Activated T-cell treated with anti-CD3 and anti-CD28 coated beads, Interleukin-2, amount 50 U/mL, for 1 hour (primary cell): ENCODE results near the gene PPM1L.

Experiments used
- DNase-seq: peaks from one replicate; pipeline ENCODE4 v3.0.0-alpha.2; 2020

PPM1L gene

GRCh38 chr3:160768031-160768430, 12.0 kb downstream of the PPM1L start:
- DNase-seq, result no peak

DNA sequence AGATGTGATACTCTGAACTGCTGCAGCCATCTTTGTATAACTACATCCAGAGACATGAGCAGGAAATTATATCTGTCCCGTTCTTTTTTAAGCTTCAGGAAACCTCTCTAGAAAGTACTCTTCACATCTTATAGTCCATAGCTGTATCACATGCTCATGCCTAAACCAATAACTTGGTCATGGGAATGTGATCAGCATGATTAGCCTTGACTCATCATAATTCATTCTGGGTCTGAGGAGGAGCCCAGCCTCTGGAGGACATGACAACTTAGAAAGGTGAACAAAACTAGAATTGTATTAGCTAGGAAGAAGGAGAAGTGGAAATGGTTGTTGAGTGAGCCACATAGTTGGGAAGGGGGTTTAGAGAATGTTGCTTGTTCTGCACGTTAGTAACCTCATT, 12.9 kb downstream of the PPM1L start:
- no peak for DNase-seq

GRCh38 chr3:160771811-160772459, 15.9 kb downstream of the PPM1L start:
- no peak for DNase-seq

GRCh38 chr3:160773722-160774121, 17.7 kb downstream of the PPM1L start:
- DNase-seq, result no peak

DNA sequence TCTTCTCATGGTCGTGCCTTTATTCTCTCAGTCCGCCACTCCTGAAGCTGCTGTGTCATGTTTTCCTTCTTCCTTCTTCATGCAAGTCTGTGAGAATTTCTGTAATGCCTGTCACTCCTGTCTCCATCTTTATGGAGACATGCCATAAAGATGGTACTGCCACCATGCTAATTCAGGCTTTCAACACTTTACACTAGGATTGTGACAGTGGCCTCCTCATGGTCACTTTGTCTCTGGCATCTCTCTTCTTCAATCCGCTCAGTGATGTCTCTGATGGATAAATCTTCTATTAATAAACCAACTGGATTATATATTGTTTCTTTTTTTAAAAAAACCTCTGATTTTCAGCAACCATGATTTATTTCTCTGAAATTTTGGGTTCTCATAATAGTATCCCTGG, 18.1 kb downstream of the PPM1L start:
- no peak for DNase-seq

- no peak for DNase-seq
These were observed 22.4 kb downstream of the PPM1L start for GRCh38 chr3:160778480-160778879.

DNA sequence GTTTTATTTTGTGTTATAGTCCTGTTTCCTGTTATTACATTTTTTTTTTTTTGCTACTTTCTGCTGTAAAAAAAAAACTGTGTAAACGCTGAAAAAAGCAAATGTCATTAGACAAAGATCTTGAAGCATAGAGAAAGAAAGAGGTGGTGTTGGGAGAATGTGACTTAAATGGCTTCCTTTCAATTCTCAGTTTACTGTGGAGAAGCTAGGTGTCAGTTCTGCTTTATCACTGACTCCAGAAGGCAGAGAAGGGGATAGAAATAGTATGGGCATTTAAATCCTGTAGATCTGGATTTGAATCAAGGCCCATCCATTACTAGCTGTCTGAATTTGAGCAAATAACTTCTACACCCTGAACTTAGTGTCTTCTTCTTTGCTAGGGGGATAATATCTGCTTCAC, 23.0 kb downstream of the PPM1L start:
- DNase-seq, result no peak

- DNase-seq, result no peak
These were observed 24.2 kb downstream of the PPM1L start for GRCh38 chr3:160780245-160780644.

DNA sequence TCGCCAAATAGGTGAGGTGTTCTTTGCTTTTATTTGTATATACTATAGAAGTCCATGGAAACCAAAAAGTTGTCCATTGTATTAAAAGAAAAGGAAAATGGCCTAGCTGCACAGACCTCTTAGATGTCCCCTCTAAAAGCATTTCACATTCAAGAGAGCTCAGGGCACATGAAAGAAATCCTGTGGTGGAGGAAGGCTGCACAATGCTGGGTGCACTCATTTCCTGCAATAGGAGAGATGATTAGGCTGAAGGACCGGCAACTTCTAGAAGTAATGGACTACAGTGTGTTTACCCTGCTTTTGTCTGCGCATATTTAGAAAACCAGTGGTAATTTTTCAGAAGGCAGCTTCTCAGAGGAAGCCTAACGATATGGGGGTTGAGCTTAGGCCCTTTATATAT, 25.4 kb downstream of the PPM1L start:
- DNase-seq, result no peak

DNA sequence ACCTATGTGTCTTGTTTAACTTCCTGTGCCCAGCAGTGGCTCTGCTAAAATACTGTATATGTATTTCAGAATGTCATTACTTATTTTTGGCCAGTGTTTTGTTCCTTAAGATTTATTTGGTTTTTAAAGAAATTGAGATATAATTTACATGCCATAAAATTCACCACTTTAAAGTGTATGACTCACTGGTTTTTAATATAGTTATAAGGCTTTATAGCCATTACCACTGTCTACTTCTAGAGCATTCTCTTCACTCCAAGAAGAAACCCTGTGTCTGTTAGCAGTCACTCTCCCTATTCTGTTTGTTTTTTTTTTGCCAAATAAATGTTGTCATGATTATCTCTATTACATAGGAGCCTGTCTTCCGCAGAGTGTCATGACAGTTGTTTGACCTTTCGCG, 25.8 kb downstream of the PPM1L start:
- DNase-seq, result no peak

DNA sequence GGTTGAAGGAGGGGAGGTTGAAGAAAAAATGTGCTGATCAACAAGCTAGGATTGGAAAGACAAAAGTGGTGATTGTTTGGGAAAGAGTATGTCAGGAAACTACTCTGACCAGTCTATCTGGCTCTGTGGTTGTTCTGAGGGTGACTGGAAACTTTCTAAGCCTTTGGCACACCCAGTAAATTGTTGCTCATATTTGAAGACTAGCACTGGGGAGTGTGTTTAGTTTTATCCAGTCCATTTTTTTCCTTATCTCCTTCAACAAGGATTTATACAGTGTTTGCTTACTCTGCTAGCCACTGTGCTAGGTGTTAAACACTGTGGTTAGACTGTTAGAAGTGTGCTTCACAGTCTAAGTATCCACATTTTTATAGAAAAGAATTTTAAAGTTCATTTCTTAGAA, 28.8 kb downstream of the PPM1L start:
- DNase-seq, result no peak

DNA sequence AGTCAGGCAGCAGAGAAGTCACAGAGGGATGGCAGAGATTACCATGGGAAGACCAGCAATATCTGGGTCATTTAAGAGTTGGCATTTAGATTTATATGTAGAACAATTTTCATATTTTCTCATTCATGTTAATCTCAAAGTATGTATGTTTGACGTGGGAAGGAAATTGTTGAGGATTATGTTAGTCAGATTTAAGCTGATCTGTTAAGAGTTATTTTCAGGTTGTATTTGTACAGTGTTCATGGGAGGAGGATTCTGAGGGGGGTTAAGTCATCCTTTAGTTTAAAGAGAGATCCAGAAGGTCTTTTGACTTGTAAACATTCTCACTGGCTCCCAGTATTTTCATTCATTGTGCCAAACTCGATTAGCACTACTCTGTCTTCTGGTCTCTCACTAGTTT, 34.7 kb downstream of the PPM1L start:
- no peak for DNase-seq

DNA sequence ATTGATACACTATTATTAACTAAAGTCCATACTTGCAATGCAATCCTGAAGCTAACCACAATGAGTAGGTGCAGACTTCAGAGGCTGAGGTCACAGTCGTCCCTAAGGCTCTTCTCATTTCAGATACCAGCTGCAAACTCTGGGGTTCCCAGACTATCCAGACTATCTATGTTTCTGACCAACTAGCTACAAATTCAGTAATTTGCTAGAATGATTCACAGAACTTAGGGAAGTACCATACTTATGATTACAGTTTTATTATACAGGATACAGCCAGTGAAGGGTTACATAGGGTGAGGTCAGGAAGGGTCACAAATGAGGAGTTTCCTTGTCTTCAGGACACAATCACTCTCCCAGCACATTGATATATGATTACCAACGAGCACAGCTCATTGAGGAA, 36.5 kb downstream of the PPM1L start:
- no peak for DNase-seq

GRCh38 chr3:160793722-160794252, 37.8 kb downstream of the PPM1L start:
- no peak for DNase-seq

DNA sequence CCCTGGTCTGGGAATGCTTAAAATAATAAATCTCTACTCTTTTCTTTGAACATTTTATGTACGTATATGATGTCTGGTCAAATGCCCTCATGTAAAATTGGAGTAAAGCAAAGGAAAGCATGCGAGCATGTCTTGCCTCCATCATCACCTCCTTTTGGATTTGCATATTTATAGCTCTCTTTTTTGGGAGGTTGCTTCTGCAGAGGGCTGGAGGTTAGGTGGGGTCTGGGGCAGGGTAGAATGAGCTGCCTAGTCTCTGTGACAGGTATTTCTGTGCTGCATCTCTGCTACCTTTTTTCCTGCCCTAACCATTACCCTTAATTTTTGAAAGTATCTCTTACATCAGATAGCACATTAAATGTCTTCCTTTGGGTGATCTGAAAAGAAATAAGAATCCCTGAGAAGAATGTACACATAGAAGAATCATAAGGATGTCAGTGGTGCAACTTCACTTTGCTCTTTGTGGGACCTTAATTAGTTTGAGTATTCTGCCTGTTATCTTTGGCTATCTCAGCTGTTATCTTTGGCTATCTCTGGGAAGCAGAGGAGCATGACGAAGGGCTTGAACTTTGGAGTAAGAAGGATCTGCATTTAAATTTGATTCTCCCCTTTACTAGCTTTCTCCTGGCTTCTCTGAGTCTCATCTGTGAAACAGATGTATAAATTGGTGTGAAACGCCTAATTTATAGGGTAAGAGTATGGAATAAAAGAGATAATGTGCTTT, 40.2 kb downstream of the PPM1L start:
- DNase-seq, result no peak

- no peak for DNase-seq
These were observed 40.8 kb downstream of the PPM1L start for GRCh38 chr3:160796813-160797164.

DNA sequence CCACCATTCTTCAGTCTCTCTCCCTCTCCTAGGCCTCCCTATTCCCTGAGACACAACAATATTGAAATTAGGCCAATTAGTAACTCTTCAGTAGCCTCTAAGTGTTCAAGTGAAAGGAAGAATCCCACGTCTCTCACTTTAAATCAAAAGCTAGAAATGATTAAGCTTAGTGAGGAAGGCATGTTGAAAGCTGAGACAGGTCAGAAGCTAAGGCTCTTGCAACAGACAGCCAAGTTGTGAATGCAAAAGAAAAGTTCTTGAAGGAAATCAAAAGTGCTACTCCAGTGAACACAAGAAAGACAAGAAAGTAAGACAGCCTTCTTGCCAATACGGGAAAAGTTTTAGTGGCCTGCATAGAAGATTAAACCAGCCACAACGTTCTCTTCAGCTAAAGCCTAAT, 41.3 kb downstream of the PPM1L start:
- DNase-seq, result no peak

DNA sequence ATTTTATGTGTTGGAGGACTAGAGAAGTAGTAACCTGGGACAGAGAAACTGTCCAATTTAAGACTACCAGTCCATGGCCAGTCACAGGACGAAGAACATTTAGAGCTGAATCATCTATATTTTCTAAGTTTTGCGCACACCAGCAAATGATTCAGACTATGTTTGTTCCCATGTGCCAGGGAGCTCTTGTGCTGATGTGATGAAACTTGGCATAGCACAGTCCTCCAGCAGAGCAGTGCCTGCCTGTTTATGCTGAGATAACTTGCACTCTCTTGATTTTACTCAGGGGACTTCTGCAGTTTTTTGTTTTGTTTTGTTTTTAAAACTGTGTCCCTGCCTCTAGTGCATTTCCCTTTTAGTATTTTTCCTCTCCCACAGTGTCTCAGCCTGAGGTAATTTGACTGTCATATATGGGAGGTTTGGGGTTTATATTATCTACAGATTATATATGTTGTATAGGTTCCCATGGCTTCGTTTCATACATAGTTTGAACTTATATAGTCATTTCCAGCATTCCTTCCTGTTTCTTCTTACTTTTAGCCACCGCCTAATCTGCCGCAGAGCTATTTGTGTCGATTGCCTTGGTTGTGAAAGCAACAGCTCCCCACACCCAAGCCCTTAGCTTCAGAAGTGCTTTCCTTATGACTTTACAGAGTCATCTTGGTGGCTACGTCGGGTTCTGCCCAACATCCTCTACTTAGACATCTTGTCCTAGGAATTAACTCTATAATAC, 45.5 kb downstream of the PPM1L start:
- no peak for DNase-seq

DNA sequence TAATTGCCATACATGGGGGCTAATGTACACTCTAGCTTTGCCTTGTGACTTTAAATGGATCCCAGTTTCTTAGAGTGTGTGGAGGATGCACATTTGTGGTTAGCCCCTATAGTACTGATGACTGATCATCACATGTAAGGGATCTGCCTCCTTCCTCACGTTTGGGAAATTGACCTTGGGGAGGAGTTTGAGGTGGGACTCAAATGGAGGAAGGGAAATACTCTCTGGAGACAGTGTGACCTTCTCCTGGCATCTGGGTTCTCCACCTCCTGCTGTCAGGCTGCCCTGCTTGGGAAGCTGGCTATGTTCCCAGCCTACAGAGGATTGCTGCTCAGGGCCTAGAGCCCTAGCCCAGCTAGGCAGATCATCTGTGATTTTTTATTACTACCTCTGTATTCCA, 48.7 kb downstream of the PPM1L start:
- no peak for DNase-seq

GRCh38 chr3:160806094-160806493, 50.1 kb downstream of the PPM1L start:
- no peak for DNase-seq

- no peak for DNase-seq
These were observed 50.7 kb downstream of the PPM1L start for GRCh38 chr3:160806686-160807085.

DNA sequence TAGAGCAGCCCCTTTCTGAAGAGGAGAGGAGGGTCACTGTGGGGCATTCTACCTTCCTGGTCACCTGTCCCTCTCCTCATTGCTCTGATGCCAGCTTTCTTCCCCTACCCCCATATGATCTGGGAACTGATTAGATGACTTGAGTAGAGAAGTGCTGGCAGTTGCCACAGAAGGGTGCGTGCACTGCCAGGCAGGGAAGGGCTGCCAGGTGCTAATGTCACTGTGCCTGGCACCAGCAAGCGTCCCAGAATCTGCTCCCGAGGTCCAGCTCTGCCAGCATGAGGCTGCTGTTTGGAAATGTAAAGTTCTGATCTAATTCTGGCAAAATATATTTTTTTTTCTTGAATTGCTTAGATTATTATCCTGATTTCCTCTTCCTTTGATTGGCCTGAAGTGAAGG, 52.8 kb downstream of the PPM1L start:
- no peak for DNase-seq

DNA sequence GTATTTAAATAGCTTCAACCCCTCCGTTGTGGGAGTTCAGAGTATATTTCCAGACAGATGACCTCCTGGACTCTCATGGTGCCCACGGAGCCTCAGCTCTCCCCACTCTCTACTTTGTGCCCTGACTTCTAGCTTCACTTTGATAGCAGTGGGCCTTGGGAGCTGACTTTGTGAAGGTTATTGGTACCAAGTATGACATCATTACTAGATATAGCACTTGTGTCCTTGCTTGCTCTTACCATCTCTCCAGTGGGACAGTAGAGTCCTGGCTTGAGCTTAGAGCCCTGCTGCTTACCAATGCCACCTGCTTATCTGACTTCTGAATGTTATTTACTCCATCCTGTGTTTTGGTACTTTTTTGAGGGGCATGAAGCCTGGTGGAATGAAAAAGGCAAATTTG, 53.4 kb downstream of the PPM1L start:
- no peak for DNase-seq
